ENCODE results near the gene KLF7. TPM values are rescaled to one million over a fixed set of nuclear protein-coding genes. Genes with fewer than 3 reads are reported as not detected.

The KLF7 gene
- total and polyA plus RNA-seq, 4 donors: 1.9 to 11.5 (median 4.5) TPM

- no peak for DNase-seq (ENCODE audit: low spot score)
- TF ChIP-seq, protein P1, sequence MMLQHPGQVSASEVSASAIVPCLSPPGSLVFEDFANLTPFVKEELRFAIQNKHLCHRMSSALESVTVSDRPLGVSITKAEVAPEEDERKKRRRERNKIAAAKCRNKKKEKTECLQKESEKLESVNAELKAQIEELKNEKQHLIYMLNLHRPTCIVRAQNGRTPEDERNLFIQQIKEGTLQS (IDR thresholded peaks at IDR 0.05): no peak
- no peak for TF ChIP-seq FOXA1 (IDR thresholded peaks at IDR 0.05)
- TF ChIP-seq, protein P2, sequence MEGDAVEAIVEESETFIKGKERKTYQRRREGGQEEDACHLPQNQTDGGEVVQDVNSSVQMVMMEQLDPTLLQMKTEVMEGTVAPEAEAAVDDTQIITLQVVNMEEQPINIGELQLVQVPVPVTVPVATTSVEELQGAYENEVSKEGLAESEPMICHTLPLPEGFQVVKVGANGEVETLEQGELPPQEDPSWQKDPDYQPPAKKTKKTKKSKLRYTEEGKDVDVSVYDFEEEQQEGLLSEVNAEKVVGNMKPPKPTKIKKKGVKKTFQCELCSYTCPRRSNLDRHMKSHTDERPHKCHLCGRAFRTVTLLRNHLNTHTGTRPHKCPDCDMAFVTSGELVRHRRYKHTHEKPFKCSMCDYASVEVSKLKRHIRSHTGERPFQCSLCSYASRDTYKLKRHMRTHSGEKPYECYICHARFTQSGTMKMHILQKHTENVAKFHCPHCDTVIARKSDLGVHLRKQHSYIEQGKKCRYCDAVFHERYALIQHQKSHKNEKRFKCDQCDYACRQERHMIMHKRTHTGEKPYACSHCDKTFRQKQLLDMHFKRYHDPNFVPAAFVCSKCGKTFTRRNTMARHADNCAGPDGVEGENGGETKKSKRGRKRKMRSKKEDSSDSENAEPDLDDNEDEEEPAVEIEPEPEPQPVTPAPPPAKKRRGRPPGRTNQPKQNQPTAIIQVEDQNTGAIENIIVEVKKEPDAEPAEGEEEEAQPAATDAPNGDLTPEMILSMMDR (IDR thresholded peaks at IDR 0.05; ENCODE audit: low read depth, low read length, missing input control): no peak
- TF ChIP-seq YY1 (IDR thresholded peaks at IDR 0.05): no peak
- no peak overlapping the region for H3K27ac ChIP-seq (ENCODE audit: low read depth in 1 of 2, low read length in 2 of 2)
- H3K4me3 ChIP-seq (ENCODE audit: low read depth in 1 of 3, low read length in 3 of 3): no peak overlapping the region
- no peak overlapping the region for H3K9ac ChIP-seq (ENCODE audit: low read depth in 1 of 2, low read length in 2 of 2)
- H3K27me3 ChIP-seq (ENCODE audit: control insufficient read depth in 4 of 4, insufficient read depth in 4 of 4, low read length in 3 of 4): no peaks in the 10 kb centered on the region
- no peaks in the 10 kb centered on the region for H3K4me1 ChIP-seq (ENCODE audit: control insufficient read depth in 4 of 4, insufficient read depth in 4 of 4, low read length in 3 of 4)
- WGBS: 90% methylated on average over 1 of the region's 1 CpG
- no peaks in the 10 kb centered on the region for H3K36me3 ChIP-seq (ENCODE audit: control insufficient read depth in 4 of 4, insufficient read depth in 3 of 4, low read depth in 1 of 4, low read length in 3 of 4)
- H3K9me3 ChIP-seq (ENCODE audit: control insufficient read depth in 4 of 4, low read length in 3 of 4): no peaks in the 10 kb centered on the region
Observed at GRCh38 chr2:207061181-207061580, 104.6 kb downstream of the KLF7 start.

- TF ChIP-seq NR2F2 (IDR thresholded peaks at IDR 0.05) (no peak), RAD21 (IDR thresholded peaks at IDR 0.05) (no peak), YY1 (IDR thresholded peaks at IDR 0.05) (no peak), MAX (IDR thresholded peaks at IDR 0.05) (no peak), RXRA (IDR thresholded peaks at IDR 0.05) (no peak), JUND (IDR thresholded peaks at IDR 0.05) (no peak), FOXA2 (IDR thresholded peaks at IDR 0.05) (no peak)
- TF ChIP-seq, protein P1 (IDR thresholded peaks at IDR 0.05): no peak
Observed at GRCh38 chr2:207055257-207055656, 110.5 kb downstream of the KLF7 start.

GRCh38 chr2:207054521-207054920 is 111.2 kb downstream of the KLF7 start:
- no peak overlapping the region for H3K4me3 ChIP-seq (ENCODE audit: low read depth in 1 of 3, low read length in 3 of 3)
- no peak for TF ChIP-seq NR2F2 (IDR thresholded peaks at IDR 0.05)
- no peak for TF ChIP-seq EGR1 (IDR thresholded peaks at IDR 0.05; ENCODE audit: low read depth in 2 of 2)
- TF ChIP-seq MAX (IDR thresholded peaks at IDR 0.05): no peak
- TF ChIP-seq, protein P3, sequence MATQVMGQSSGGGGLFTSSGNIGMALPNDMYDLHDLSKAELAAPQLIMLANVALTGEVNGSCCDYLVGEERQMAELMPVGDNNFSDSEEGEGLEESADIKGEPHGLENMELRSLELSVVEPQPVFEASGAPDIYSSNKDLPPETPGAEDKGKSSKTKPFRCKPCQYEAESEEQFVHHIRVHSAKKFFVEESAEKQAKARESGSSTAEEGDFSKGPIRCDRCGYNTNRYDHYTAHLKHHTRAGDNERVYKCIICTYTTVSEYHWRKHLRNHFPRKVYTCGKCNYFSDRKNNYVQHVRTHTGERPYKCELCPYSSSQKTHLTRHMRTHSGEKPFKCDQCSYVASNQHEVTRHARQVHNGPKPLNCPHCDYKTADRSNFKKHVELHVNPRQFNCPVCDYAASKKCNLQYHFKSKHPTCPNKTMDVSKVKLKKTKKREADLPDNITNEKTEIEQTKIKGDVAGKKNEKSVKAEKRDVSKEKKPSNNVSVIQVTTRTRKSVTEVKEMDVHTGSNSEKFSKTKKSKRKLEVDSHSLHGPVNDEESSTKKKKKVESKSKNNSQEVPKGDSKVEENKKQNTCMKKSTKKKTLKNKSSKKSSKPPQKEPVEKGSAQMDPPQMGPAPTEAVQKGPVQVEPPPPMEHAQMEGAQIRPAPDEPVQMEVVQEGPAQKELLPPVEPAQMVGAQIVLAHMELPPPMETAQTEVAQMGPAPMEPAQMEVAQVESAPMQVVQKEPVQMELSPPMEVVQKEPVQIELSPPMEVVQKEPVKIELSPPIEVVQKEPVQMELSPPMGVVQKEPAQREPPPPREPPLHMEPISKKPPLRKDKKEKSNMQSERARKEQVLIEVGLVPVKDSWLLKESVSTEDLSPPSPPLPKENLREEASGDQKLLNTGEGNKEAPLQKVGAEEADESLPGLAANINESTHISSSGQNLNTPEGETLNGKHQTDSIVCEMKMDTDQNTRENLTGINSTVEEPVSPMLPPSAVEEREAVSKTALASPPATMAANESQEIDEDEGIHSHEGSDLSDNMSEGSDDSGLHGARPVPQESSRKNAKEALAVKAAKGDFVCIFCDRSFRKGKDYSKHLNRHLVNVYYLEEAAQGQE (IDR thresholded peaks at IDR 0.05): no peak
- no peak for TF ChIP-seq JUND (IDR thresholded peaks at IDR 0.05)
- TF ChIP-seq, protein P1 (IDR thresholded peaks at IDR 0.05): no peak
- TF ChIP-seq, protein P2 (IDR thresholded peaks at IDR 0.05; ENCODE audit: low read depth, low read length, missing input control): no peak
- no peak for TF ChIP-seq FOXA2 (IDR thresholded peaks at IDR 0.05)
- no peak for TF ChIP-seq TAF1 (conservative IDR thresholded peaks at IDR 0.05)
- no peak for TF ChIP-seq YY1 (IDR thresholded peaks at IDR 0.05)
- no peak for TF ChIP-seq HNF4G (IDR thresholded peaks at IDR 0.05)
- TF ChIP-seq GABPA (IDR thresholded peaks at IDR 0.05 in 1 of 2, conservative IDR thresholded peaks at IDR 0.05 in 1 of 2): no peak
- no peaks in the 10 kb centered on the region for H3K9me3 ChIP-seq (ENCODE audit: control insufficient read depth in 4 of 4, low read length in 3 of 4)
- H3K27ac ChIP-seq (ENCODE audit: low read depth in 1 of 2, low read length in 2 of 2): no peak overlapping the region
- no peak for DNase-seq (ENCODE audit: low spot score)
- no peaks in the 10 kb centered on the region for H3K36me3 ChIP-seq (ENCODE audit: control insufficient read depth in 4 of 4, insufficient read depth in 3 of 4, low read depth in 1 of 4, low read length in 3 of 4)
- WGBS: 78% methylated on average over 4 of the region's 4 CpGs
- H3K9ac ChIP-seq (ENCODE audit: low read depth in 1 of 2, low read length in 2 of 2): no peak overlapping the region
- no peaks in the 10 kb centered on the region for H3K4me1 ChIP-seq (ENCODE audit: control insufficient read depth in 4 of 4, insufficient read depth in 4 of 4, low read length in 3 of 4)
- no peaks in the 10 kb centered on the region for H3K27me3 ChIP-seq (ENCODE audit: control insufficient read depth in 4 of 4, insufficient read depth in 4 of 4, low read length in 3 of 4)

More at GRCh38 chr2:207055257-207055656, 110.5 kb downstream of the KLF7 start:
- Histone ChIP-seq H3K9ac (ENCODE audit: low read depth in 1 of 2, low read length in 2 of 2) (no peak overlapping the region), H3K9me3 (ENCODE audit: control insufficient read depth in 4 of 4, low read length in 3 of 4) (no peaks in the 10 kb centered on the region), H3K4me1 (ENCODE audit: control insufficient read depth in 4 of 4, insufficient read depth in 4 of 4, low read length in 3 of 4) (no peaks in the 10 kb centered on the region), H3K27me3 (ENCODE audit: control insufficient read depth in 4 of 4, insufficient read depth in 4 of 4, low read length in 3 of 4) (no peaks in the 10 kb centered on the region), H3K36me3 (ENCODE audit: control insufficient read depth in 4 of 4, insufficient read depth in 3 of 4, low read depth in 1 of 4, low read length in 3 of 4) (no peaks in the 10 kb centered on the region), H3K27ac (ENCODE audit: low read depth in 1 of 2, low read length in 2 of 2) (no peak overlapping the region), H3K4me3 (ENCODE audit: low read depth in 1 of 3, low read length in 3 of 3) (no peak overlapping the region)
- WGBS: 88% methylated on average over 6 of the region's 6 CpGs
- DNase-seq (ENCODE audit: low spot score): no peak

Measured in liver (tissue), 9 donors.